HS-27A (cell line): ENCODE data around the gene KCNN3.

Source experiments
- DNase-seq: peaks from one replicate; pipeline ENCODE4 v3.0.0-alpha.2; 2012; ENCODE audit warnings: low read depth, missing footprints

KCNN3 gene

GRCh38 chr1:154860156-154860870 lies 9.8 kb downstream of the KCNN3 start:
- no peak for DNase-seq

GRCh38 chr1:154859786-154860155 lies 10.3 kb downstream of the KCNN3 start:
- DNase-seq: no peak

GRCh38 chr1:154859151-154859785 lies 10.8 kb downstream of the KCNN3 start:
- DNase-seq: no peak

GRCh38 chr1:154857441-154858215 lies 12.5 kb downstream of the KCNN3 start:
- DNase-seq: no peak

GRCh38 chr1:154857022-154857421 lies 13.1 kb downstream of the KCNN3 start:
- no peak for DNase-seq

- DNase-seq: no peak
These were observed 13.5 kb downstream of the KCNN3 start for GRCh38 chr1:154856544-154856943.

- no peak for DNase-seq
These were observed 14.0 kb downstream of the KCNN3 start for GRCh38 chr1:154856049-154856448.

GRCh38 chr1:154855186-154855851 lies 14.8 kb downstream of the KCNN3 start:
- DNase-seq: no peak

- no peak for DNase-seq
These were observed 17.2 kb downstream of the KCNN3 start for GRCh38 chr1:154852845-154853244.

GRCh38 chr1:154851392-154852177 lies 18.5 kb downstream of the KCNN3 start:
- no peak for DNase-seq

- DNase-seq: no peak
These were observed 20.4 kb downstream of the KCNN3 start for GRCh38 chr1:154849645-154850131.

- no peak for DNase-seq
These were observed 21.1 kb downstream of the KCNN3 start for GRCh38 chr1:154848983-154849382.

- no peak for DNase-seq
These were observed 22.2 kb downstream of the KCNN3 start for GRCh38 chr1:154847891-154848290.

- no peak for DNase-seq
These were observed 23.3 kb downstream of the KCNN3 start for GRCh38 chr1:154846565-154847442.

GRCh38 chr1:154845879-154846278 lies 24.2 kb downstream of the KCNN3 start:
- DNase-seq: no peak

- DNase-seq: no peak
These were observed 24.9 kb downstream of the KCNN3 start for GRCh38 chr1:154845174-154845573.

GRCh38 chr1:154844297-154844681 lies 25.8 kb downstream of the KCNN3 start:
- no peak for DNase-seq

GRCh38 chr1:154843636-154844296 lies 26.3 kb downstream of the KCNN3 start:
- no peak for DNase-seq

GRCh38 chr1:154842635-154843034 lies 27.4 kb downstream of the KCNN3 start:
- no peak for DNase-seq

GRCh38 chr1:154841384-154841783 lies 28.7 kb downstream of the KCNN3 start:
- no peak for DNase-seq
